Activated naive CD4-positive, alpha-beta T cell treated with anti-CD3 and anti-CD28 coated beads, Interleukin-2, amount 50 U/mL, for 72 hours (primary cell): ENCODE results near the gene STRN4. TPM values are rescaled to one million over a fixed set of nuclear protein-coding genes. Genes with fewer than 3 reads are reported as not detected.

Experiments
- ATAC-seq, 2 donors: fragments of 150-1000 bp; cut with Tn5 transposase; 2 replicates each; pipeline ENCODE4 v1.10.0; 2021; ENCODE audit warnings: mild to moderate bottlenecking in 2 of 2, moderate library complexity in 2 of 2
- DNase-seq, 2 donors: peaks; one replicate each; pipeline ENCODE4 v3.0.0; 2021 to 2022; ENCODE audit warnings: low spot score in 2 of 2
- H3K27ac Mint-ChIP-seq, 2 donors: one replicate each; pipeline ENCODE4 v1.8.0; 2022; ENCODE audit warnings: mild to moderate bottlenecking in 2 of 2, mixed read lengths in 2 of 2
- H3K36me3 Mint-ChIP-seq, 2 donors: one replicate each; pipeline ENCODE4 v1.8.0; 2022; ENCODE audit warnings: mixed read lengths in 2 of 2
- H3K9me3 Mint-ChIP-seq, 2 donors: one replicate each; pipeline ENCODE4 v1.8.0; 2022; ENCODE audit warnings: mixed read lengths in 2 of 2
- total RNA-seq, 2 donors: library from RNA; stranded (reverse); gene quantifications; one replicate each; pipeline ENCODE4 v1.2.3, GENCODE V29; 2022

The STRN4 gene
- total RNA-seq, 2 donors from 2014 or later = 67.3 to 117 TPM

DNA sequence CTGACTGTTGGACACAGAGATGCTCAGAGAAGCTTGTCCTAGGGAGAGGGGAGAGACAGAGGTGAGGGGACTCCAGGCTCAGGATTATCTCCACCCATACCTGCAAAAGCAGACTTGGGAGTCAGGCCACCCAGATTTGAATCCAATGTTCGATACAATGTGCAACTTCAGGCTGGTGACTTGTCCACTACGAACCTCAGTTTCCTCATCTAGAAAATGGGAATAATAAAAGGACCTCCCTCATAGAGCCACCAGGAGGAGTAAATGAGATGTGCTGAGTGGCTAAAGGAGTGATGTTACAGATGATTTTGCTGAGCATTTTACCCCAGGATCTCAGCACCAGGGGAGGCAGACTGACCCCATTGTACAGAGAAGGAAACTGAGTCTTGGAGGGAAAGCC is 54.3 kb downstream of the STRN4 start:
- DNase-seq (no peak), ATAC-seq (no peak)
- Mint-ChIP-seq H3K36me3 (peaks cover 14 to 44% of the 10 kb centered on the region in 2 donors), H3K27ac (peak overlapping the region in 1 of 2 donors; percentile 57), H3K9me3 (no peaks in the 10 kb centered on the region)

DNA sequence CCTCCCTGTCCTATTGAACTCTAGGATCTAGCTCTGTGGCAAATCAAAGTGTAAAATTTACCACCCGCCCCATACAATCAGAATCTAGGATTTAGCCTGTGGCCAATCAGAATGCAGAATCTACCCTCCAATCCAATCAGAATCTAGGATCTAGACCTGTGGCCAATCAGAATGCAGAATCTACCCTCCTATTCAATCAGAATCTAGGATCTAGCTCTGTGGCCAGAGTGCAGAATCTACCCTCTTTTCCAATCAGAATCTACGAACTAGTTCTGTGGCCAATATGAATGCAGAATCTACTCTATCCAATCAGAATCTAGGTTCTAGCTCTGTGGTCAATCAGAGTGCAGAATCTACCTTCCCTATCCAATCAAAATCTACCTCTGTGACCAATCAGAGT is 55.1 kb downstream of the STRN4 start:
- ATAC-seq (no peak), DNase-seq (no peak)
- Mint-ChIP-seq H3K9me3 (no peaks in the 10 kb centered on the region), H3K27ac (peak overlapping the region in 1 of 2 donors; percentile 57), H3K36me3 (peaks cover 14 to 40% of the 10 kb centered on the region in 2 donors)

DNA sequence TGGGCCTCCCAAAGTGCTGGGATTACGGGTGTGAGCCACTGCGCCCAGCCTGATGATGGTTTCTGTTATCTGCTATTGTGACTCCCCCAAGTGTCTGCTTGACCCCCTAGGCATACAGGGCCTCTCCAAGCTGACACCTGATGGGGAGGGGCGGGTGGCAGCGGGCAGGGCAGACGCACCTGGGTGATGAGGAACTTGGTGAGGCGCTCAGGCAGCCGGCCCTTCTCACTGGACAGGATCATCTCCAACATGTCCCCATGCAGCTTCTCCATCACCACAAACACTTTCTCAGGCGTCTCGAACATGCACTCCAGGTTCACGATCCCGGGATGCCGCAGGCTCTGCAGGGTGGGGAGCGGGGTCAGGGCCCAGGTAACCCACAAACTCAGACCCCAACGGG is 56.9 kb downstream of the STRN4 start:
- Mint-ChIP-seq H3K9me3 (no peaks in the 10 kb centered on the region), H3K27ac (no peak overlapping the region), H3K36me3 (peaks cover 19 to 31% of the 10 kb centered on the region in 2 donors)
- ATAC-seq = no peak
- DNase-seq = no peak

DNA sequence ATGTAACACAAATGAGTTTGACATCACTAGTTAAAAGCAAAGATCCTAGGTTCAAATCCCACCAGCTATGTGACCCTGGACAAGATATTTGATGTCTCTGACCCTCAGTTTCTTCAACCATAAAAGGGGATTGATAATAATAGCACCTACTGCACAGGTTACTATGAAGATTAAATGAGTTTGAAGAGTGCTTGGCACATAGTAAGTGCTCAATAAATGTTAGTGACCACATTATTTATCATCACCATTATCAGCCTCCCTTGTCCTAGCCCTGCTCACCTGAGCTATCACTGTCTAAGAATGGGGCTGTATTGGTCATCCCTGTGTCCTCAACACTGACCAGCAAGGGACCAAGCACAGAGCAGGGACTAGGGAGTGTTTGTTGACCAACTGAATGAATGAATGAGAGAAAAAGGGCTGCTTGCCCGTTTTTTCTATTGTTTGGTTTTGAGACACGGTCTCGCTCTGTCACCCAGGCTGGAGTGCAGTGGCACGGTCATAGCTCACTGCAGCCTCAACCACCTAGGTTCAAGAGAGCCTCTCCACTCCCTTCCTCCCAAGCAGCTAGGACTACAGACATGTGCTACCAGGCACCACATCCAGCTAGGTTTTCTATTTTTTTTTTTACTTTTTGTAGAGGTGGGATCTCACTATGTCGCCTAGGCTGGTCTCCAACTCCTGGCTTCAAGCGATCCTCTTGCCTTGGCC is 58.7 kb downstream of the STRN4 start:
- ATAC-seq (no peak), DNase-seq (no peak)
- Mint-ChIP-seq H3K27ac (no peak overlapping the region), H3K9me3 (no peaks in the 10 kb centered on the region), H3K36me3 (peaks cover 15 to 27% of the 10 kb centered on the region in 2 donors)

DNA sequence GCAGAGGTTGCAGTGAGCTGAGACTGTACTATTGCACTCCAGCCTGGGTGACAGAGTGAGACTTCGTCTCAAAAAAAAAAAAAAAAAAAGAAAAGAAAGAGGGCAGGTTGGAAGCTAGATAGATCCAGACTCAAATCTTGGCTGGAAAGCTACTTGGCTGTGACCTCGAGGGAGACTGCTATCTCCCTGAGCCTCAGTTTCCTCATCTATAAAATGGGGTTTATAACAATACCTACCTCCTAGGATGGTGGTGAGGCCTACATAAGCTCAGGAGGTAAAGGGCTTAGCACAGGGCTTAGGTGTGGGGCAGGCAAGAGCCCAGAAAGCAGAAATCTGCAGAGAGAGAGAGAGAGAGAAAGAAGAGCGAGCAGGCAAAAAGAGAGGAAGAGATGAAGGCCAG is 61.1 kb downstream of the STRN4 start:
- Mint-ChIP-seq H3K36me3 (peaks cover 4 to 5% of the 10 kb centered on the region in 2 donors), H3K27ac (peak overlapping the region; percentile 49 to 89), H3K9me3 (no peaks in the 10 kb centered on the region)
- ATAC-seq (no peak), DNase-seq (no peak)

DNA sequence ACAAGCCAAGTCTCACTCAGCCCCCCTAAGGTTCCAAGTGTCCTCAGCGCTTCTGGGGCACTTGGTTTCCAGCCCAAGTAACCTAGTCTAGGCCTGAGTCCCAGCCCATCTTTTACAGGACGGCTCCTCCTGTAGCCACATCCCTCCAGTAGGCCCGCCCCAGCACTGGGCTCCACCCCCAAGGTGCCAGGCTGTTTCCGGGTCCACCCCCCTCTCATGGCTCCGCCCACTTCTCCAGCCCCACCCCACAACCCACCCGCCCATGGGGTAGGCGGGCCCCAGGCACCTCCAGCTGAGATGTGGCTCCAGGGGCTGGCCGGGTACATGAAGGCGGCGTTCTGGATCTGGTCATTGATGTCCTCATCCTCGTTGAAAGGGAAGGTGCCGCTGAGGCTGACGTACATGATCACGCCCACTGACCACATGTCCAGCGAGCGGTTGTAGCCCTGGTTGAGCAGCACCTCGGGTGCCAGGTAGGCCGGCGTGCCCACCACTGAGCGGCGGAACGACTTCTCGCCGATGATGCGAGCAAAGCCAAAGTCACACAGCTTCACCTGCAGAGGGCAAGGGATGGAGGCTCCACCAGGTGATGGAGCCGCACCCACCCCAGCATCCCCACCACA is 68.0 kb downstream of the STRN4 start:
- peak overlapping the region; percentile 74 to 75 for H3K27ac Mint-ChIP-seq
- peak in 1 of 2 donors; percentile 70 for DNase-seq
- ATAC-seq = peak; percentile 59 to 90
- peaks cover 6 to 18% of the 10 kb centered on the region in 2 donors for H3K36me3 Mint-ChIP-seq
- no peaks in the 10 kb centered on the region for H3K9me3 Mint-ChIP-seq

DNA sequence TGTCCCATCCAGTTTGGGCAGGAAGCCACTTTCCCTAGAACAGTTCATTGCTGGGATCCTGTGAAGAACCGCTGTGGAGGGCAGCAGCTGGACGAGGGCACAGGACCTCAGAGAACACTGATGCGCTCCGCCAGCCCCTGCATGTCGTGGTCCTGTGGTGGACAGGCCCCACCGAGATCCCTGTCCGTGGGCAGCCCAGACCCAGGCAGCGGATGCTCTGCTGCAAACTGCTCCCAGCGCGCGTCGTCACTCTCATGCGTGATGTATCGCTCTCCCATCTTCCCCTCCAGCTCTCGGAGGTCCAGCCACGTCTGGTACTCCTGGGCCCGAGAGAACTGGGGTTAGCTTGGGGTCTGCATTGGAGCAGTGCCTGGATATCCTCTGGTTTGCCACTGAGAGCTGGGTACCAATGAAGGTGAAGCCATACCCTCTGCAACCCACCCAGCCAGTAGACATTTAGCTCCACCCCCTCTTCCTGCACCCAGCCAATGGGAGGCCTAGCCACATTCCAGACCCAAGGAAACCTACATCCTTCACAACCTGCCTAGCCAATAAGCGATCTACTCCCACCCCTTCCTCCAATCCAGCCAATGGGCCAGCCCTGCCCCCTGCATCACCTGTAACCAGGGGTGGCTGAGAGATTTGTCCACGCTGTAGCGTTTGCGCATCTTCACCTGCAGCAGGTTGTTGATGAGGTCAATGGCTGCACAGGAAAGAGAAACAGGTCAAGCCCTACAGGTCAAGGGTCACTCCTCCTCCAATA is 71.7 kb downstream of the STRN4 start:
- DNase-seq (no peak), ATAC-seq (no peak)
- H3K27ac Mint-ChIP-seq = no peak overlapping the region
- H3K9me3 Mint-ChIP-seq = no peaks in the 10 kb centered on the region
- peaks cover 6 to 22% of the 10 kb centered on the region in 2 donors for H3K36me3 Mint-ChIP-seq

DNA sequence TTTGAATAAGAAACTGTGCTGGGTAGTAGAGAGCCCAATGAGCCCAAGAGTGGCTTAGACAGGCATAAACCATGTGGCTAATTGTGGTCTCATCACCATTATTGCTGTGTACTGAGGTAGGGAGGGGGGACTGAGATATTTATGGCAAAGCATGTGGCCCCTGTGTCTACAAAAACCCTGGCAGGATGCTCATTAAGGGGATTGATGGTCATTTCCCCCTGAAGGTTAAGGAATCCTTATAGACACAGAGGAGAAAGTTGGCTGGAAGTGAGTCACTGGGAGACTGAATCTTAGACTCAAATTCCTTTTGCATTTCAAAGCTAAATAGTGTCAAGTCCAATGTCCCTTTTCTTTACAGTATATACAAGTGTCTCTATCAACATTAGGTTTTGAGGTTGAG is 75.4 kb downstream of the STRN4 start:
- ATAC-seq = no peak

More for the DNA sequence above, 75.4 kb downstream of the STRN4 start:
- Mint-ChIP-seq H3K9me3 (no peaks in the 10 kb centered on the region), H3K27ac (no peak overlapping the region), H3K36me3 (peaks cover 0 to 10% of the 10 kb centered on the region in 2 donors)
- no peak for DNase-seq

Other genes with a start within 250 kb of the STRN4 start
- 100 to 1,000 TPM; 413 to 615 TPM for gene CALM3, start 145.1 kb downstream of the STRN4 start, total RNA-seq
- gene PTGIR, start 121.4 kb downstream of the STRN4 start, total RNA-seq = 10 to 100 TPM; 14.7 to 38.0 TPM
- gene GNG8, start 110.2 kb downstream of the STRN4 start, total RNA-seq = 10 to 100 TPM in 1 of 2 donors, 1 to 10 TPM in 1; 5.2 to 17.4 TPM
- 10 to 100 TPM in 1 of 2 donors, 1 to 10 TPM in 1; 1.9 to 25.9 TPM for gene DACT3, start 85.3 kb downstream of the STRN4 start, total RNA-seq
- gene PRKD2, start 29.3 kb downstream of the STRN4 start, total RNA-seq = 100 to 1,000 TPM in 1 of 2 donors, 10 to 100 TPM in 1; 76.8 to 129 TPM
- 1 to 10 TPM; 2.8 to 9.7 TPM for gene FKRP, start 393 bp downstream of the STRN4 start, total RNA-seq
- gene SLC1A5, start 42.1 kb upstream of the STRN4 start, total RNA-seq = 100 to 1,000 TPM in 1 of 2 donors, 10 to 100 TPM in 1; 99.3 to 159 TPM
- 100 to 1,000 TPM; 114 to 116 TPM for gene AP2S1, start 104.4 kb upstream of the STRN4 start, total RNA-seq
- gene ARHGAP35, start 114.5 kb upstream of the STRN4 start, total RNA-seq = 10 to 100 TPM; 20.7 to 24.3 TPM